Activated CD4-positive, alpha-beta T cell treated with anti-CD3 and anti-CD28 coated beads, Interleukin-10, Interleukin-2, amounts not matched to agents 100 ng/mL and 50 ng/mL, durations not matched to agents 16 hours and 8 hours (primary cell): ENCODE measurements around the gene HOXB2.

ENCODE experiments used
- DNase-seq: peaks from one replicate; pipeline ENCODE4 v3.0.0-alpha.2; 2020

The HOXB2 gene

DNA sequence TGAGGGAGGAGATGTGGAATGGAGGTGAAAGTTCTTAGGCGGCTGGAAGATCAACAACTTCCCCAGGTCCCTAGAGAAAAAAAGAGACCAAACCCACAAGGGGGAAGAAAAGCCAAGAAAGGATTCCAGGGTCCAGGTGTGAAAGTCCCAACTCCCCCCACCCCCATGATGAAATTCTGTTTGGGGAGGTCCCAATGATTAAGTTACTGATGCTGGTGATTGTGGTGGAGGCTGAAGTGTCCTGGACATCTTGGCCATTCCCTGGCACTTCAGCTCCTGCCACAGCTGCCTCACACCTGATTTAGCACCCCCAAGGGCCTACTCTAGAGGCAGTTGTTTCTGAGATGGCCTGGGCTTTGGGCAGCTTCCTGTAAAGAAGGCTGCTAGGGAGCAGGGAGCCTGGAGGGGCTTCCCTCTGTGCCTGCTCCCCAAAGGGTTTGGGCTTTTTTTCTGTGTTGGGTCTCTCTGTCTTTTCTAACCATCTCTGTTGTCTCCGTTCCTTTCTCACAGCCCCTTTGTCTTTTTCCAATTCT lies 20.2 kb upstream of the HOXB2 start:
- DNase-seq: no peak

DNA sequence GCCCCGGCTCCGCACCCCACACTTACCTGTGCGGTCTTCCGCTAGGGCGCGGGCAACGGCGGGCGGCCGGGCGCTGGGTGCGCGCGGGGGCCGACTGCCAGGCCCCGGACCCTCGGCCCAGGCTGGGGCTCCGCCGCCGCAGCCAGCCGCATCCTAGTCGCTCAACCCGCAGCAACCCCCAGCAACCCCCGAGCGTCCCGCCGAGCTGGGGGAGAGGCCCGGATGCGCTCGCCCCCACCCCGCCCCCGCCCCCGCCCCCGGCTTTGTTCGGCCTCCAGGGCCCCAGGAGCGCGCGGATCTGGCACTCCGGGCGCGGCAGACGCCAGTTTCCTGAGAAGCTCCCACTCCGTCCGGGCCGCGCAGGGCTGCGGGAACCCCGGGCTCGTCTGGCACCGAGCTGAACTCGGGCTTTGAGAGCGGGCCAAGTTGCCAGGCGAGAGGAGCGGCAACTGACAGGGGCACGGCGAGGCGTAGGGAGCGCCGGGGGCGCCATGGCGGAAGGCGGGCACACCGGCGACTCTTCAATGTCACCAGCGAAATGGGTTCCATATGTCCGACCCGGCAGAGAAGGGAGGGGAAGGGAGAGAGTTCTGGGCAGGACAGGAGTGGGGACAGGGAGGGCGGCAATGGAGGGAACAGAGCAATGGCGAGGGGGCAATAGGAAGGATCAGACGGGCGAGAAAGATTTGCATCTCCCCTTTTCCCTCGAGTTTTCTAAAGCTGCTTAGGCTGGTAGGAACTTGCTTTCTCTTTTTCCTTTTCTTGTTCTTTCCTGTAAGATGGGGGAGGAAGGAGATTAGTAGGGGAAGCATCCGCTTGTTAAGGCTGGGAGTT lies 19.5 kb upstream of the HOXB2 start:
- DNase-seq: no peak

DNA sequence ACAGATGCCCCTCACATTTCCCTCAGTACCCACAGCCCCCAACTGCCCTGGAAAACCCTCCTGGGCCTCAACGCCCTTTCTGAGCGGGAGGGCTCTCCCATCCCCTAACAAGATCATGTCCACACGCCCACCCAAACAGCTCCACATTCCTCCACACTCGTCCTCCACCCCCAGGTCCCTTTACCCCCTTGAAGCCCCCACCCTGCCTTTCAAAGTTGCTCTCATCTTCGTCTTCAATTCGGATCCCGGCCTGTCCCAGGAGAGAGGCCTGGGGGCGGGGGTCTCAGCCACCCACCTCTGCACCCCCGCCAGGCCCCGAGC lies 18.9 kb upstream of the HOXB2 start:
- DNase-seq: no peak

DNA sequence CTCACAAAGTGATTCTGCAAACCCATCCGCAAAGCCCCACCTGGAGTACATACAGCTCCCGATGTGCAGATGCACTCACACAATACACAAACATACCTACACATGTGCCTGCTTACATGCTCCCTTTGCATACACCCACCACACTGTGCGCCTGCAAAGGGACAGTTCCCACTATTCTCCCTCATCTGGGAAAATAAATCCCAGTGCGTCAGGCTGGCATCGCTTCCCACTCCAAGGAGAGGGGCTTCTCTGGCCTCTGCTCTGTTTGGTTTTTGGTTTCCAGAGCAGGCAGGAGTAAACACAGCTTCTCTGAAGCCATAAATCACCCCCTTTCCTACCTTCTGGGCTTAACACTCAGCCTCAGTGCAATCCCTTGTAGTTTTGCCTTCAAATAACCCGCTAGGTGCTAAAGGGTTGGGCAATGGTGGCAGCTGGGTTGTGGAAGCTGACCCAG lies 18.5 kb upstream of the HOXB2 start:
- DNase-seq: no peak

DNA sequence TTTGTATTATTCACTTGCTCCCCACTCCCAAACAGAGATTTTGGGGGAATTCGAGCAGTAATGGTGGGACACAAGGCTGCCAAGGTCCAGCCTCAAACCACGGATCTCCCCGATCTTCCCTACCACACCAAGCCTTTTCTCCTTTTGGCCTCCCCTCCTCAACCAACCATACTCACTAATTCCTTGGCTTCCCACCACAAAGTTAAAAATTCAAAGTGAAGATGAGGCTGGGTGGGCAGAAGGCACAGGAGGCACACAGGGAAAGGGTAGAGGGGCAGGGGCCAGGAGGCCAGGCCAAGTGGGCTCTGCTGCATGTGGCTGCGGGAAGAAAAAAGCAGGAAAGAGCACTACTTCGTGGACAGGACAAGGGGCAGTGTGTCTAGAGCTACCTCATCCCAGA lies 18.0 kb upstream of the HOXB2 start:
- no peak for DNase-seq

DNA sequence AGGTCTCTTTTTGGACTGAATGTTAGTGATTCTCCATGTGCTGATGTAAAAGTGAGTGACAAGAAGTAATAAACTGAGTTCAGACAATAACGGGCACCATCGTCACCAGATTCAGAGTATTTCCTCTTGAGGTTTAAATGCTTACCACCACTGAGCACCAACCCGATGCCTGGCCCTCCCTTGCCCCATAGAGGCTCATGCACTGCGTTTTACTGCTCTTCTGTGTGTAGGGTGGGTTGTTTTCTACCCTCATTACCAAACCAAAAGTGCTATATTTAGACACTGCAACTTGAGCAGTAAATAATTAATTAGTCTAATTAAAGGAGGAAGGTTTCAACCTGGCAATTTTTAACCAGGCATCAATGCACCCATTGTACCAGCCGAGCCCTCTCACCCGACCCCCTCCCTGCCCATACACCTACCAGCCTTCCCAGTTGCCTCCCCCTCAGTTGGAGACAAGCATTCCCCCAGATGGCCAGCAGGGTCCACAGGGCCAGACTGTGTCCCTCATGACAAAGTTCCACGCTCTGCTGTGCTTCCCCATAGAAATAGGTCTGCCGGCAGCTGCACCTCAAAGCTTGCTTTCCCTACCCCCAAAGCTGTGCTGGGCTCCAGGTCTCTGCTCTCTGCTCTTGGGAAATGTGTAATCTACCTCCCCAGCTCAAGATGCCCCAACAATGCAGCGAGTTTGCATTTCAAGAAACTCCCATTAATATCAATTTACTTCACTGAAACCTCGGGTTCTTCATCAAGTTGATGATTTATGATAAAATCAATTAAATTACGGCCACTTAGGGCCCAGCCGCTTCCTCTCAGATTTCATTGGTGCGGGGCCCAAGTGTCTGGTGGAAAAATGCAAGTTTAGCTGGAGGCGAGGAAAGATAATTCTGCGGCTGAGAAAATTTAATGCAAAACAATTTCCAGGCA lies 17.2 kb upstream of the HOXB2 start:
- no peak for DNase-seq

DNA sequence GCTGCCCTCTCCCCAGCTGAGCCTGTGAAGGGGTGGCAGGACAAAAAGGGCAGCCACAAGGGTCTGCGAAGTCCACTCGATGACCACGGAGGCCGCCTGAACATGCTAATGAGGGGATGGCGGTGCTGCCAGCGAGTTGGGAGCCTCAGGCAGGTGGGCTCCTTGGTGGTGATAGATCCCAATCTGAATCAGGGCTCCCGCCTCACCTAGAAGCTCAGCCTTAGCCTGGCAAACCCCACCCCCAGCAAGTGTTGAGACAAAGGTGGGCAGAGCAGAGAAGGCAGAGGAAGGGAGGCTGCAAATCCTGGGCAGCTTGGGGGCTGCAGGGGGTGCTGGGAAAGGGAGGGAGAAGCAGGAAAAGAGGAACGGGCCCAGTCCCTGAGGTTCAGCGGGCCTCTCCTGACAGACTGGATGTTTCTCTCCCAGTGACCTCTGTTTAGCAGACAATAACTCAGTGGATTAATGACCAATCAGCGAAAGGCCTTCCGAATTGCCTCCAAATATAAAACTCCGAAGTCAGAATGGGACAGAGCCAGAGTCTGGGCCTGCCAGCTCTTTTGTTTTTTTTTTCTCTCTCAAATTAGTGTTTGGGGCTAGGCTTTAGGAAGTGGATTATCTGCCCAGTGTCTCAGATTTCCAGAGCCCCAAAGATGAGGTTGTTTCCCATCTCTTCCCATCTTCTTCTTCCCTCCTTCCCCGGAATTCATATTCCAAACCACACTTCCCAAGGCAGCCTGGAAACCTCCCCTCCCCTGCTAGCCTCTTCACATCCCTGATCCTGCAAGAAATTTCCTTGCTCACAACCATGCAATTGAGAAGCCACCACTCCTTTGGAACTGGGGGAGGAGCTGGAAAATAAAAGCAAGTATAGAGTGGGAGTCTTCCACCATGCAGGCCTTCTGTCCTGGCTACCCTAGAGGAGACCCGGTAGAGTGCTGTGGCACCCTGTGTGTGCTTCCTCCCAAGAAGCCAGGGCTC lies 15.2 kb upstream of the HOXB2 start:
- no peak for DNase-seq

DNA sequence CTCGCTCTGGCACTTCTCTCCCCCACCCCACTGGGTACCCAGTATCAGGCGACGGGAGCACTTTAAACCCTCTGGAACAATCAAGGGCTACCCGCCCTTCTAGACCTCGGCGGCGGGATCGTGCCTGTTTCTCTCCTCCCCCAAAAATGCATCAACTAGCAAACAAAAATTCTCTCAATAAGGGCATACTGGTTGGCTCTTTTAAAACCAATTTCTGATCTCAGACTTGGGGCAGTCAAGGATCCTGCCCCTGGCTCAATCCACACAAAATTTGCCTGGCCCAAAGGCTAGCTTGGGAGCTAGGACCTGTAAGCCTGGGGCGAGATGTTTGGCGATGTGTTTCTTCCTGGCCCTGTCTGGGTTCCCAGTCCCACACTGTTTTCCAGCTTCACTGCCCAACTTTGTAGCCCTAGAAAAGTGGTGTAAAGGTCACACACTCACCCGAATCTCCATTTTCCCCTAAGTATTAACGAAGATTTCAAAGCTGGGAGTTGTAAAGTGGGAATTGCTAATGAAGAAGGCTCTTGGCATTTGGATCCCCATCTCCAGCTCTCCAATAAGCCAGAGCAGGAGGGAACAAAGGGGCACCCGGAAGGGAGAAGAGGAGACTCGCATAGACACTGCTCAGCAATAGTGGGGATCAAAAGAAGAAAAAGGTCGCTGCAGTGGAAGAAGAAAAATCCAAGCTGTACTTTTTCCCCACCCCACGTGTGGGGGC lies 14.4 kb upstream of the HOXB2 start:
- no peak for DNase-seq

DNA sequence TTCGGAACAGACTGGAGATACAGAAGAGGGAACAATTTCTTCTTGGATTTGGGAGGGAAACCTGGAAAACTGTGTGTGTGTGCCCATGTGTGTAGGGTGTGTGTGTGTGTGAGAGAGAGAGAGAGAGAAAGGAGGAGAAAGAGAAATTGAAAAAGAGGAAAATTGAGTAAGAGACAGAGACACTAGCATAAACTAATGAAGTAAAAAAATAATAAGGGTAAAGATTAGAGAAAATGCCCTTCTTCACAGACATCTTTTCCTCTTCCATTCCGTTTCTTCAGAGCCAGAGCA lies 13.9 kb upstream of the HOXB2 start:
- no peak for DNase-seq

DNA sequence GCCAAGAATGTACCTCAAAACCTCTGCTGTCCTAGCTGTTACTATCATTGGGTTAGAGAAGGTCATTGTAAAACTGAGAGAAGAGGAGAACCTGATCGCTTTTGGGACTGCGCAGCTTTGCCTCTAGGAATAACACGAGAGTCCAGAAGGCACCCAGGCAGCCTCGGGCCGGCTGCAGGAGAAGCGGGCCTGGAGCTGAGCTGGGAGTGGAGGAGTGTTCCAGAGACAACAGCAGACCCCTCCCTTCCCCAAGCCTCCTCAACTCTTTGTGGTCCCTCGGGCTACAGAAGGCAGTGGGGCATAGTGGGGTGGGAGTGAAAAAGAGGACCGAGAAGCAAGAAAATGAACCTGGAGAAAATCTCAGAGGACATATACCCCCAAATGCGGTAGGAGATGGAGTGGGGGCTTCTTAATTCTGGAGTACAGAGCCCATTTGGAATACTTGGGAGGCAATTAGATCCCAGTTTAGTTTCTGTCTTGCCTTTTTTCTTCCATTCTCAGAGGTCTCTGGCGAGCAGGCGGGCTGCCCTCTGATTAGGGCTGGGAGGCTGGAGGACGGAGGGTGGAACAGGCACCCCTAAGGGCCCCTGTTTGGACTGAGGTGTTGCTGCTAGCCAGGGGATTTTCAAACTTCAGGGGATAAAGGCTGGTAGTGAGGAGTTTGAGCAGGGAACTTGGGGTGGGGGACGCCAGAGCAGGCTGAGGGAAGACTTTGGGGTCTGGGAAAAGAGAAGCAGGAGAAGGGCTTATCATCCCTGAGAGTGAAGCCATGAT lies 13.3 kb upstream of the HOXB2 start:
- no peak for DNase-seq

DNA sequence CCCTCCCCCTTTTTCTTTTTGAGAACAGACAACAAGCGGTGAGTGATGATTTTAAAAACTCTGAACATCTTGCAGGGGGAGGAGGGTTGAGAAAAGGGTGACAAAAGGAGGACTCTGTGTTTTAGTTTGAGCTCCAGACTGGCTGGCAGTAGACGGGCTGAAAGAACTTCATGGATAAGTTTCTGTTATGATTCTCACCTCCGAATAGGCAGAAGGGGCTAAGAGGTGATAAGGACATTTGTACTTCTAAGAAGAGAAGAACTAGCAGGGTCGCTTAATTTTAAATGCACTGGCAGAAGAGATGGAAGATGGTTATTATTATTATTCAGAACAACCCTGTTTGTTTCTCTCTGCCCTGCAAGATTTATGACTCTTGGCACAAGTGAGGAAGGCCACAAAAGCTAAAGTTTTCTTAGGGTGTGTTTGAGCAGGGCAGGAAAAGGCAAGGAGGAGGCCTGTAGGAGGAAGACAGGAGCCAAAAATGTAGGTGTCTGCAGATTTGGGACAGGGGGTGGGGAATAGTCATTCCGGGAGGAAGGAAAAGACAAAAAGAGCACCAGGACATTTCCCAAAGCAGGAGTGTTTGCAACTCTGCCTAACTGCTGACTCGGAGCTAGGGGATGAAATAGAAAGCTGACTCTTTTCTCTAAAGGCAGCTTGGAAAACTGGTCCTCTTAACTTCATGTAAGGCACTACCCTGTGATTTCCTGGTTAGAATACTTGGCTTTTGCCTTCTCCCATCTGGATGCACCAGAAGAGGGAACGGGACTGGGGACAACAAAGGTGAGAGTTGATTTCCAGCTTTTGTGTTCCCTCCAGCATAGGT lies 11.9 kb upstream of the HOXB2 start:
- no peak for DNase-seq

DNA sequence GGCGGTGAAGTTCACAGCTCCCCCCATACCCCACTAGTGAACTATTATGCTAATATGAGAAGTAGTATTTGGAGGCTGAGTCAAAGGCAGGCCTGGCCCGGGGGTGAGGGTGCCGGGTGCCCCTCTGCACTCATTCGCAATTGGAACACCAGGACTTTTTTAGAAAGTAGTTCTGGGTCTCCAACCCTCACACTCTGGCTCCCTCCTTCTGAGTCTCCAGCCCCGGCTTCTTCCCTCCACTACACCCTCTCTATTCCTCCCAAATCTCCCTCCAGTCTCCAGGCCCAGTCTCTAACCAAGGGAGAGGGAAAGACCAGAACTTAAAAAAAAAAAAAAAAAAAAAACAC lies 11.3 kb upstream of the HOXB2 start:
- no peak for DNase-seq

DNA sequence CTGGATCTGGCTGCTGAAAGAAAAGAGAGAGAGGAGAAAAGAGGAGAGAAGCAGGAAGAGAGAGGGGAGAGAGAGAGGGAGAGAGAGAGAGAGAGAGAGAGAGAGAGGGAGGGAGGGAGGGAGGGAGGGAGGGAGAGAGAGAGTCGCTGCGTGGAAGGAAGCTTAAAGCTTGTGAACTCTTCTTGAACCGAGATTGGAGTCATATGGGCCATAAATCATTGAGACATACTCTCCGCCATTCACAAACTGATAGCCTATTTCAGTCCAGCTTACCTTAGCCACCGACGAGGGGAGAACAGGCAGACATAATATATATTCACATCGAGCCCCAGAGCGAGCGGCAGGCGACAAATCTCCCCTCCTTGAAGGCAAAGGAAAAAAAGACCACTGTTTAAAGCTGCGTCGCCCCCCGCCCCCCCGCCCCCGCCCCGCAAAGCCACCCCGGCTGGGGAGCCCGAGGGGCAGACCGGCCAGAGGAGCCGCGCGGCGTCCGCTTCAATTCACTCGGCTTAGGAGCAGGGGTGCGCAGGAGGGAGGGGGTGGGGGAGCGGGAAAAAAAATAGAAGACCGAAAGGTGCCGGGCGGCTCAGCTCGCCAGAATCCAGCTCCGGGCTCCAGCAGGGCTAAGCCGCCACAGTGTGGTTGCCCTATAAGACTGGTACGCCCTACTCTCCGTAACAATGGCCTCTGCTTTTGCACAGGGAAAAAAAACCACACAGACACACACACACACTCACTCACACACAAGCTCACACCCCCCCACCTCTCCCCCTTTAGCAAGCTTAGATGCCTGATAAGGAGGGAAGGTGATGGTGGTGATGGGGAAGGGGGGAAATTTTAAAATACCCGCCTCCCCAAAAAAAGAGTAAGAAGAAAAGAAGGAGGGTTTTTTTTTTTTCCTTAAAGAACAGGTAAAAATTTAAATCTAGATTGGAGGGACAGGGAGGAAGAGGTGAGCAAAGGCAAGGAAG lies 10.6 kb upstream of the HOXB2 start:
- no peak for DNase-seq

DNA sequence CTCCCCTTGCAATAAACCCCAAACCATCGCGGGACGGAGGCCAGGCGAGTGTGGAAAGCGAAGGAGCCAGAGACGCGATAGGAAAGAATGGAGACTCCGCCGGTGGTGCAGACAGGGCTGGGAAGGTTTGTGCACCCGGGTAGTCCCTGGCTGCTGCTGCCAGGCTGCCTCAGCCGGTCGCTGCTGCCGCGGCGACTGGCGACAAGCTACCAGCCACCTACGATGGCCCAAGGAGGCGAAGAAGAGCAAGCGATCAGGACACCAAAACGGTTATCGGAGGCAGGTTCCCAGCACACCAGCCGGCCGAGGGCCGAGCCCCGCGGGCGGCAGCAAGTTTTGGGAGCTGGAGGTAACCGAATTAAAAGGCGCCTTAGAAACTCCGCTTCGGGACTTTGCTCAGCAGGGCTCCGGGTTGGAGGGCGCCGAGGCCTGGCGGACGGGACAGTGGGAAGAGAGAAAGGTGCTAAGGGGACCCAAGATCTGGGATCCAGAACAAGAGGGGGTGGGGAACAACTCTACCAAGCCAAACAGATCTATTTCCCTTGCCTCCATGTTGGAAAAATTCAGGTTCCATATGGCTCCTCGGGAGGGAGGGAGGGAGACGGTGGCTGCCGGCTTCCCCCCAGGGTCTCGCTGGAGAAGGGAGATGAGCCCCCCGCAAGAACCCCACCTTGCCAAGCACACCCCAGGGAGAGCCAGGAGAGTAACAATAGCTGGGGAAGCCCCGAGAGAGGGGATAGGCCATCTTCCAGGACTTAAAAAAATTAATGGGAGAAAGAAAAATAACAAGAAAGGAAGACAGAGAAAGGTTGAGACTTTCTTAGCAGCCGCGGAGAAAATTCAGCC lies 9.7 kb upstream of the HOXB2 start:
- DNase-seq: no peak

DNA sequence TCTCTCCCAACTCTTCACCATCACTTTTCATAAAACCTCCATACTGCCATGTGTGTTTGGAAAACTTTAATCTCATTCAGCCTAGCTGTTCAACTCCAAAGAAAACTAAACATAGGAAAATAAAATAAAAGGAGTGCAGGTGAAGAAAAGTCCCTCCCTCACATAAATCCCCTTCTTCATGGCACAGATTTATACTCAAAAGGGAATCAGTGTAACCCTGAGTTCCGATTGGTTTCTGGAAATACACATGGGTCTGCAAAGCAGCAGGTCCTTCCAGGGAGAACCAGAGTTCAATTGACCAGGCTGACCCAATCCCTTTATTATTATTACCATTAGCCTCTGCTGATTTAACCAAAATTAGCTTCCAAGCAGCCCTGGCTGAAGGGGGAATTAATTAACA lies 8.9 kb upstream of the HOXB2 start:
- DNase-seq: no peak

DNA sequence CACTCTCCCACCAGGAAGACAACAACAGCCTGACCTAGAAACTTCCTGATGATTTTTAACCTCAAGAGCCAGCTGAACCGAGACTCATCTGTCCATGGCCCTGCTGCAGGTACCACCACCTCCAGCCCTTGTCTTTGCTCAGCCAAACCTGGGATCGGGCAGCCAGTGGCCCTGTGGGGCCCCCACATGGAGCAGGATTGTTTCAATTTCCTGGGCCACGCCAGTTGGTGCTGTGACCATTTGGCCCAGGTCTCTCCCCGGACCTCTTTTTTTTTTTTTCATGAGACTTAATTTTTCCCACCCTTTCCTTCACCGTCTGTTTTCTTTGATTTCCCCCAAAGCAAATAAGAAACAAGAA lies 8.3 kb upstream of the HOXB2 start:
- DNase-seq: no peak

DNA sequence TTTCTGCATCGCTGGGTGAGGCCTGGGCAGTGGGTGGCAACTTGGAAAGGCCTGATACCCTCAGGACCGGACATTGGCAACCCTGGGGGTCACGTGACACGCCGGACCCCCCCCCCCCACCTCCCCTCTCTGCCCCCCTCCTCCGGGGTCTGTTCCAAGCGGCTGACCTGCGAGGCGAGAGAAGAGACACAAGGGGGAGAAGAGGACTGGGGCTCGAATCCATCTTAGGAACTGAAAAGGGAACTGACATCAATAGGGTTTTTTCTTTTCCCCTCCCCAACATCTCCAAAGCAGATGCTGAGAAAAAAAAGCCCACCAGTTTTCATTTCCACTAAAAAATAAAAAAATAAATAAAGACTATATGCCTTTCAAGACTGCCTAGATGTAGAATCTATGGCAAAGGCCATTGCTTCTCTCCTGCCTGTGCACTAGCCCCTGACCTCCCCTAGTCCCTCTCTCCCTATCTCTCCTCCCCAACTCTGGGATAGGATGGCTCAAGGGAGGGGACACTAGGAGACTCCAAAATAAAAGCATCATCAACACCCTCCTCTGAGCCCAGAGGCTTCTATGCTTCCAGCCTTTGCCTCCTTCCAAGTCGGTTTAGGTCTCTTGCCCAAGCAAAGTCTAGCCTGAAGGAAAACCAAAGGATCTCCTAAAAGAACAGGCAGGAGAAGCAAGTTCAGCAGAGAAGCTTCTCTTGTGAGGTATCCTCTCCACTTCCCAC lies 7.7 kb upstream of the HOXB2 start:
- no peak for DNase-seq
